HL-60 (cell line): ENCODE data around the gene CPT1A.

Experiments used
- CTCF ChIP-seq: IDR thresholded peaks from one replicate; pipeline ENCODE4 v1.5.1; 2011; ENCODE audit warnings: low read length, control low read depth, inconsistent platforms; ENCODE audit not compliant: insufficient read depth
- GABPA ChIP-seq: IDR thresholded peaks from 2 replicates; pipeline ENCODE4 v1.6.1; 2012; ENCODE audit warnings: low read depth

- TF ChIP-seq CTCF (no peak), GABPA (no peak)
Measured at GRCh38 chr11:68709062-68709461, 132.7 kb downstream of the CPT1A start.
